ENCODE measurements around the gene MACROD1. TPM values are rescaled to one million over a fixed set of nuclear protein-coding genes. Genes with fewer than 3 reads are reported as not detected.

Gene MACROD1
- total and polyA plus RNA-seq, 2 of the 13 experiments (the other 11 are each of a cell fraction or from before 2014, with no cell fraction given): 23.1 to 34.5 TPM

DNA sequence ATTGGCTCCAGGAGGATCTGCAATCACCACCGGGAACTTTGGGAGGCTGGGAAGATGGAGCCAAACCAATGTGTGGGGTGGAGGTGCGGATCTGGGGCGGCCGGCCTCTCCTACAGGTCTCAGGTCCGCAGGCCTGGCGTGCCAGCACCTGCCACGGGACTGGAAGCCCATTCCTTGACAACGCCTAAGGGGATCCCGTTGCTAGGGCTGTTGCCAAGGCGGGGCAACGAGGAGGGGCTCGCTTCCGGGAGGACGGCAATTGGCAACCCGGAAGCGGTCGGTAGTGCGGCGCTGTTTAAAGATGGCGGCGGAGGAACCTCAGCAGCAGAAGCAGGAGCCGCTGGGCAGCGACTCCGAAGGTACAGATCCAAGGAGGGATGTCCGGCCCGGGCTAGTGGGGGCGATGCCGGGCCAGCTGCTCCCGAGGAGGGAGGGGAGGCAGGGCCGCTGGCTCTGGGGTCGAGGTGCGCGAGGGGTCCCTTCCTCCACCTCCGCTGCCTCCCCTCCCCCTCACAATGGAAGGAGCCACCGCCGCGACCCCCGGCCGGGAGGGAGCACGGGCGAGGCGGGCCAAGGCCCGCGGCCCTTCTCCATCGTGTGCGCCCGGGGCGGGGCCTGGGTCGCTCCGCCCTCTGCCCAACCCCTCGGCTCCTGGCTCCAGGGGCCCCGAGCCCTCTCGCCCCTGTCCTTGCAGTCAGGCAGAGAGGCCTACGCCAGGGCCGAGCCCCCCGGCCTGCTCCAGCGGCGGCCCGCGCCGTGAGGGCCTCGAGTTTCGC, 179.6 kb downstream of the MACROD1 start, which contains the start of gene OTUB1 (continued):
- 0 out of 2 replicates have a peak, but pooled peaks have one; percentile 59 for TF ChIP-seq ZNF367 (CRISPR knock-in tag; IDR thresholded peaks at IDR 0.05; ENCODE audit: borderline replicate concordance)
- TF ChIP-seq ZNF329 (CRISPR knock-in tag; IDR thresholded peaks at IDR 0.05; ENCODE audit: low read depth): no peak; the same call in 1 of the 2 replicates
- TF ChIP-seq ZNF788 (CRISPR knock-in tag; IDR thresholded peaks at IDR 0.05; ENCODE audit: borderline replicate concordance): peak; percentile 50; the same call in 1 of the 2 replicates
- TF ChIP-seq ZNF205 (CRISPR knock-in tag; IDR thresholded peaks at IDR 0.05): 0 out of 2 replicates have a peak, but pooled peaks have one; percentile 73
- TF ChIP-seq RARA (CRISPR knock-in tag; IDR thresholded peaks at IDR 0.05): no peak
- no peak for TF ChIP-seq MATR3 (CRISPR knock-in tag; IDR thresholded peaks at IDR 0.05)
- TF ChIP-seq, protein P1, sequence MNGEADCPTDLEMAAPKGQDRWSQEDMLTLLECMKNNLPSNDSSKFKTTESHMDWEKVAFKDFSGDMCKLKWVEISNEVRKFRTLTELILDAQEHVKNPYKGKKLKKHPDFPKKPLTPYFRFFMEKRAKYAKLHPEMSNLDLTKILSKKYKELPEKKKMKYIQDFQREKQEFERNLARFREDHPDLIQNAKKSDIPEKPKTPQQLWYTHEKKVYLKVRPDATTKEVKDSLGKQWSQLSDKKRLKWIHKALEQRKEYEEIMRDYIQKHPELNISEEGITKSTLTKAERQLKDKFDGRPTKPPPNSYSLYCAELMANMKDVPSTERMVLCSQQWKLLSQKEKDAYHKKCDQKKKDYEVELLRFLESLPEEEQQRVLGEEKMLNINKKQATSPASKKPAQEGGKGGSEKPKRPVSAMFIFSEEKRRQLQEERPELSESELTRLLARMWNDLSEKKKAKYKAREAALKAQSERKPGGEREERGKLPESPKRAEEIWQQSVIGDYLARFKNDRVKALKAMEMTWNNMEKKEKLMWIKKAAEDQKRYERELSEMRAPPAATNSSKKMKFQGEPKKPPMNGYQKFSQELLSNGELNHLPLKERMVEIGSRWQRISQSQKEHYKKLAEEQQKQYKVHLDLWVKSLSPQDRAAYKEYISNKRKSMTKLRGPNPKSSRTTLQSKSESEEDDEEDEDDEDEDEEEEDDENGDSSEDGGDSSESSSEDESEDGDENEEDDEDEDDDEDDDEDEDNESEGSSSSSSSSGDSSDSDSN (CRISPR knock-in tag; IDR thresholded peaks at IDR 0.05): peak; percentile 75; the same call in 1 of the 2 replicates
- TF ChIP-seq, protein P2, sequence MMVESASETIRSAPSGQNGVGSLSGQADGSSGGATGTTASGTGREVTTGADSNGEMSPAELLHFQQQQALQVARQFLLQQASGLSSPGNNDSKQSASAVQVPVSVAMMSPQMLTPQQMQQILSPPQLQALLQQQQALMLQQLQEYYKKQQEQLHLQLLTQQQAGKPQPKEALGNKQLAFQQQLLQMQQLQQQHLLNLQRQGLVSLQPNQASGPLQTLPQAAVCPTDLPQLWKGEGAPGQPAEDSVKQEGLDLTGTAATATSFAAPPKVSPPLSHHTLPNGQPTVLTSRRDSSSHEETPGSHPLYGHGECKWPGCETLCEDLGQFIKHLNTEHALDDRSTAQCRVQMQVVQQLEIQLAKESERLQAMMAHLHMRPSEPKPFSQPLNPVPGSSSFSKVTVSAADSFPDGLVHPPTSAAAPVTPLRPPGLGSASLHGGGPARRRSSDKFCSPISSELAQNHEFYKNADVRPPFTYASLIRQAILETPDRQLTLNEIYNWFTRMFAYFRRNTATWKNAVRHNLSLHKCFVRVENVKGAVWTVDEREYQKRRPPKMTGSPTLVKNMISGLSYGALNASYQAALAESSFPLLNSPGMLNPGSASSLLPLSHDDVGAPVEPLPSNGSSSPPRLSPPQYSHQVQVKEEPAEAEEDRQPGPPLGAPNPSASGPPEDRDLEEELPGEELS (CRISPR knock-in tag; IDR thresholded peaks at IDR 0.05): no peak; the same call in 1 of the 2 replicates
- TF ChIP-seq, protein P3, sequence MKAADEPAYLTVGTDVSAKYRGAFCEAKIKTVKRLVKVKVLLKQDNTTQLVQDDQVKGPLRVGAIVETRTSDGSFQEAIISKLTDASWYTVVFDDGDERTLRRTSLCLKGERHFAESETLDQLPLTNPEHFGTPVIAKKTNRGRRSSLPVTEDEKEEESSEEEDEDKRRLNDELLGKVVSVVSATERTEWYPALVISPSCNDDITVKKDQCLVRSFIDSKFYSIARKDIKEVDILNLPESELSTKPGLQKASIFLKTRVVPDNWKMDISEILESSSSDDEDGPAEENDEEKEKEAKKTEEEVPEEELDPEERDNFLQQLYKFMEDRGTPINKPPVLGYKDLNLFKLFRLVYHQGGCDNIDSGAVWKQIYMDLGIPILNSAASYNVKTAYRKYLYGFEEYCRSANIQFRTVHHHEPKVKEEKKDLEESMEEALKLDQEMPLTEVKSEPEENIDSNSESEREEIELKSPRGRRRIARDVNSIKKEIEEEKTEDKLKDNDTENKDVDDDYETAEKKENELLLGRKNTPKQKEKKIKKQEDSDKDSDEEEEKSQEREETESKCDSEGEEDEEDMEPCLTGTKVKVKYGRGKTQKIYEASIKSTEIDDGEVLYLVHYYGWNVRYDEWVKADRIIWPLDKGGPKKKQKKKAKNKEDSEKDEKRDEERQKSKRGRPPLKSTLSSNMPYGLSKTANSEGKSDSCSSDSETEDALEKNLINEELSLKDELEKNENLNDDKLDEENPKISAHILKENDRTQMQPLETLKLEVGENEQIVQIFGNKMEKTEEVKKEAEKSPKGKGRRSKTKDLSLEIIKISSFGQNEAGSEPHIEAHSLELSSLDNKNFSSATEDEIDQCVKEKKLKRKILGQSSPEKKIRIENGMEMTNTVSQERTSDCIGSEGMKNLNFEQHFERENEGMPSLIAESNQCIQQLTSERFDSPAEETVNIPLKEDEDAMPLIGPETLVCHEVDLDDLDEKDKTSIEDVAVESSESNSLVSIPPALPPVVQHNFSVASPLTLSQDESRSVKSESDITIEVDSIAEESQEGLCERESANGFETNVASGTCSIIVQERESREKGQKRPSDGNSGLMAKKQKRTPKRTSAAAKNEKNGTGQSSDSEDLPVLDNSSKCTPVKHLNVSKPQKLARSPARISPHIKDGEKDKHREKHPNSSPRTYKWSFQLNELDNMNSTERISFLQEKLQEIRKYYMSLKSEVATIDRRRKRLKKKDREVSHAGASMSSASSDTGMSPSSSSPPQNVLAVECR (CRISPR knock-in tag; IDR thresholded peaks at IDR 0.05; ENCODE audit: borderline replicate concordance): peak; percentile 91
- peak; percentile 80; the same call in 1 of the 2 replicates for TF ChIP-seq ZNF34 (CRISPR knock-in tag; IDR thresholded peaks at IDR 0.05; ENCODE audit: borderline replicate concordance)
- TF ChIP-seq TBP (CRISPR knock-in tag; IDR thresholded peaks at IDR 0.05): no peak
- TF ChIP-seq, protein P4, sequence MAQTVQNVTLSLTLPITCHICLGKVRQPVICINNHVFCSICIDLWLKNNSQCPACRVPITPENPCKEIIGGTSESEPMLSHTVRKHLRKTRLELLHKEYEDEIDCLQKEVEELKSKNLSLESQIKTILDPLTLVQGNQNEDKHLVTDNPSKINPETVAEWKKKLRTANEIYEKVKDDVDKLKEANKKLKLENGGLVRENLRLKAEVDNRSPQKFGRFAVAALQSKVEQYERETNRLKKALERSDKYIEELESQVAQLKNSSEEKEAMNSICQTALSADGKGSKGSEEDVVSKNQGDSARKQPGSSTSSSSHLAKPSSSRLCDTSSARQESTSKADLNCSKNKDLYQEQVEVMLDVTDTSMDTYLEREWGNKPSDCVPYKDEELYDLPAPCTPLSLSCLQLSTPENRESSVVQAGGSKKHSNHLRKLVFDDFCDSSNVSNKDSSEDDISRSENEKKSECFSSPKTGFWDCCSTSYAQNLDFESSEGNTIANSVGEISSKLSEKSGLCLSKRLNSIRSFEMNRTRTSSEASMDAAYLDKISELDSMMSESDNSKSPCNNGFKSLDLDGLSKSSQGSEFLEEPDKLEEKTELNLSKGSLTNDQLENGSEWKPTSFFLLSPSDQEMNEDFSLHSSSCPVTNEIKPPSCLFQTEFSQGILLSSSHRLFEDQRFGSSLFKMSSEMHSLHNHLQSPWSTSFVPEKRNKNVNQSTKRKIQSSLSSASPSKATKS (CRISPR knock-in tag; IDR thresholded peaks at IDR 0.05): peak; percentile 56; the same call in 1 of the 2 replicates
- TF ChIP-seq, protein P5, sequence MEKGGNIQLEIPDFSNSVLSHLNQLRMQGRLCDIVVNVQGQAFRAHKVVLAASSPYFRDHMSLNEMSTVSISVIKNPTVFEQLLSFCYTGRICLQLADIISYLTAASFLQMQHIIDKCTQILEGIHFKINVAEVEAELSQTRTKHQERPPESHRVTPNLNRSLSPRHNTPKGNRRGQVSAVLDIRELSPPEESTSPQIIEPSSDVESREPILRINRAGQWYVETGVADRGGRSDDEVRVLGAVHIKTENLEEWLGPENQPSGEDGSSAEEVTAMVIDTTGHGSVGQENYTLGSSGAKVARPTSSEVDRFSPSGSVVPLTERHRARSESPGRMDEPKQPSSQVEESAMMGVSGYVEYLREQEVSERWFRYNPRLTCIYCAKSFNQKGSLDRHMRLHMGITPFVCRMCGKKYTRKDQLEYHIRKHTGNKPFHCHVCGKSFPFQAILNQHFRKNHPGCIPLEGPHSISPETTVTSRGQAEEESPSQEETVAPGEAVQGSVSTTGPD (CRISPR knock-in tag; IDR thresholded peaks at IDR 0.05): 0 out of 2 replicates have a peak, but pooled peaks have one; percentile 38
- TF ChIP-seq SMARCC2 (IDR thresholded peaks at IDR 0.05): no peak
- TF ChIP-seq SALL1 (CRISPR knock-in tag; IDR thresholded peaks at IDR 0.05): peak; percentile 88
- no peak for TF ChIP-seq NFYC (CRISPR knock-in tag; IDR thresholded peaks at IDR 0.05)

Measured in HepG2 (cell line).